ENCODE data around the gene GSDMA.

GSDMA gene

GRCh38 chr17:39971076-39971603 is 8.3 kb downstream of the GSDMA start:
- Histone ChIP-seq H3K36me3 (ENCODE audit: control insufficient read depth, insufficient read depth, low read length) (no peaks in the 10 kb centered on the region), H3K27me3 (ENCODE audit: control insufficient read depth, insufficient read depth, low read length) (no peaks in the 10 kb centered on the region), H3K9ac (no peak overlapping the region), H2AFZ (peak overlapping the region; percentile 44), H3K4me3 (ENCODE audit: low read depth, low read length) (no peak overlapping the region), H3K9me3 (ENCODE audit: control insufficient read depth, low read length) (no peaks in the 10 kb centered on the region), H3K79me2 (no peaks in the 10 kb centered on the region), H3K4me1 (peaks cover 21% of the 10 kb centered on the region), H3K4me2 (ENCODE audit: low read length) (no peak overlapping the region), H3K27ac (peak overlapping the region; percentile 96)
- TF ChIP-seq CTCF (IDR thresholded peaks at IDR 0.05) = no peak

GRCh38 chr17:39972271-39972670 is 9.5 kb downstream of the GSDMA start:
- H3K79me2 ChIP-seq = no peaks in the 10 kb centered on the region
- no peaks in the 10 kb centered on the region for H3K36me3 ChIP-seq (ENCODE audit: control insufficient read depth, insufficient read depth, low read length)
- H3K9me3 ChIP-seq (ENCODE audit: control insufficient read depth, low read length) = no peaks in the 10 kb centered on the region
- H3K4me2 ChIP-seq (ENCODE audit: low read length) = peak overlapping the region; percentile 50
- H3K27me3 ChIP-seq (ENCODE audit: control insufficient read depth, insufficient read depth, low read length) = no peaks in the 10 kb centered on the region
- peaks cover 21% of the 10 kb centered on the region for H3K4me1 ChIP-seq
- no peak overlapping the region for H3K9ac ChIP-seq
- peak overlapping the region; percentile 6 for H3K4me3 ChIP-seq (ENCODE audit: low read depth, low read length)
- no peak for TF ChIP-seq CTCF (IDR thresholded peaks at IDR 0.05)
- H3K27ac ChIP-seq = peak overlapping the region; percentile 96
- H2AFZ ChIP-seq = peak overlapping the region; percentile 86

- no peak for TF ChIP-seq CTCF (IDR thresholded peaks at IDR 0.05)
- no peak overlapping the region for H3K9ac ChIP-seq
- no peaks in the 10 kb centered on the region for H3K79me2 ChIP-seq
- H2AFZ ChIP-seq = no peak overlapping the region
- H3K4me3 ChIP-seq (ENCODE audit: low read depth, low read length) = no peak overlapping the region
- no peak overlapping the region for H3K27ac ChIP-seq
- no peaks in the 10 kb centered on the region for H3K27me3 ChIP-seq (ENCODE audit: control insufficient read depth, insufficient read depth, low read length)
- H3K9me3 ChIP-seq (ENCODE audit: control insufficient read depth, low read length) = no peaks in the 10 kb centered on the region
- H3K4me2 ChIP-seq (ENCODE audit: low read length) = no peak overlapping the region
- no peaks in the 10 kb centered on the region for H3K36me3 ChIP-seq (ENCODE audit: control insufficient read depth, insufficient read depth, low read length)
- peaks cover 21% of the 10 kb centered on the region for H3K4me1 ChIP-seq
Measured at GRCh38 chr17:39973496-39973895, 10.7 kb downstream of the GSDMA start.

- Histone ChIP-seq H3K9ac (no peak overlapping the region), H2AFZ (no peak overlapping the region), H3K27ac (no peak overlapping the region), H3K4me1 (peaks cover 17% of the 10 kb centered on the region), H3K36me3 (ENCODE audit: control insufficient read depth, insufficient read depth, low read length) (no peaks in the 10 kb centered on the region), H3K4me2 (ENCODE audit: low read length) (no peak overlapping the region), H3K27me3 (ENCODE audit: control insufficient read depth, insufficient read depth, low read length) (no peaks in the 10 kb centered on the region), H3K9me3 (ENCODE audit: control insufficient read depth, low read length) (no peaks in the 10 kb centered on the region), H3K79me2 (no peaks in the 10 kb centered on the region), H3K4me3 (ENCODE audit: low read depth, low read length) (no peak overlapping the region)
- TF ChIP-seq CTCF (IDR thresholded peaks at IDR 0.05) = no peak
Measured at GRCh38 chr17:39974433-39974832, 11.6 kb downstream of the GSDMA start.

GRCh38 chr17:39975801-39976200 is 13.0 kb downstream of the GSDMA start:
- no peak overlapping the region for H3K27ac ChIP-seq
- peaks cover 18% of the 10 kb centered on the region for H3K4me1 ChIP-seq
- peak overlapping the region; percentile 24 for H2AFZ ChIP-seq
- no peak overlapping the region for H3K9ac ChIP-seq
- no peaks in the 10 kb centered on the region for H3K9me3 ChIP-seq (ENCODE audit: control insufficient read depth, low read length)
- TF ChIP-seq CTCF (IDR thresholded peaks at IDR 0.05) = no peak
- H3K27me3 ChIP-seq (ENCODE audit: control insufficient read depth, insufficient read depth, low read length) = no peaks in the 10 kb centered on the region
- no peaks in the 10 kb centered on the region for H3K36me3 ChIP-seq (ENCODE audit: control insufficient read depth, insufficient read depth, low read length)
- H3K4me2 ChIP-seq (ENCODE audit: low read length) = no peak overlapping the region
- H3K4me3 ChIP-seq (ENCODE audit: low read depth, low read length) = no peak overlapping the region
- H3K79me2 ChIP-seq = no peaks in the 10 kb centered on the region

Measured in parathyroid adenoma (tissue), 2 donors.